Osteoblast (primary cell): ENCODE data around the gene VAV3. TPM values are rescaled to one million over a fixed set of nuclear protein-coding genes. Genes with fewer than 3 reads are reported as not detected.
"Not testable (repeated sequence)": the region's sequence is repeated elsewhere in the genome, so short reads cannot be mapped to it uniquely, and the experiment has no call there.

ENCODE experiments used
- DNase-seq: peaks from one replicate; pipeline ENCODE4 v3.0.0; 2011; ENCODE audit warnings: low spot score, mixed read lengths; ENCODE audit not compliant: insufficient read length; ENCODE audit errors: missing footprints
- H2AFZ ChIP-seq: 2 replicates; pipeline ENCODE4 v1.6.0; 2011; ENCODE audit warnings: mild to moderate bottlenecking, low read length
- H3K27ac ChIP-seq: 2 replicates; pipeline ENCODE4 v1.5.1; 2011; ENCODE audit warnings: mild to moderate bottlenecking, low read depth, low read length, moderate library complexity
- H3K27me3 ChIP-seq: 2 replicates; pipeline ENCODE4 v1.6.0; 2012; ENCODE audit warnings: mild to moderate bottlenecking, control low read depth, inconsistent platforms, low read length, moderate library complexity; ENCODE audit not compliant: insufficient read depth
- H3K36me3 ChIP-seq: 2 replicates; pipeline ENCODE4 v1.5.1; 2011; ENCODE audit warnings: mild to moderate bottlenecking, low read length, control low read depth, moderate library complexity; ENCODE audit not compliant: insufficient read depth
- H3K4me1 ChIP-seq: 2 replicates; pipeline ENCODE4 v1.5.1; 2011; ENCODE audit warnings: mild to moderate bottlenecking, low read length, control low read depth, moderate library complexity; ENCODE audit not compliant: insufficient read depth
- H3K4me2 ChIP-seq: 2 replicates; pipeline ENCODE4 v1.6.0; 2011; ENCODE audit warnings: mild to moderate bottlenecking, low read length; ENCODE audit not compliant: insufficient read depth
- H3K4me3 ChIP-seq: fragments of 200-600 bp; sonication (generic); 3 replicates; pipeline ENCODE4 v1.5.1; 2012; ENCODE audit warnings: mild to moderate bottlenecking, low read length, inconsistent platforms; ENCODE audit not compliant: insufficient read depth
- H3K79me2 ChIP-seq: 2 replicates; pipeline ENCODE4 v1.6.0; 2012; ENCODE audit warnings: mild to moderate bottlenecking, low read length, control low read depth, inconsistent platforms; ENCODE audit not compliant: insufficient read depth
- H3K9me3 ChIP-seq: 2 replicates; pipeline ENCODE4 v1.5.1; 2011; ENCODE audit warnings: low read depth, low read length, control low read depth
- H4K20me1 ChIP-seq: 2 replicates; pipeline ENCODE4 v1.6.0; 2012; ENCODE audit warnings: mild to moderate bottlenecking, low read length, control low read depth; ENCODE audit not compliant: insufficient read depth
- CTCF ChIP-seq: IDR thresholded peaks from 2 replicates; pipeline ENCODE4 v1.5.1; 2011; ENCODE audit warnings: mild to moderate bottlenecking, low read depth, low read length, moderate library complexity; ENCODE audit errors: extremely low read depth
- total RNA-seq: library from RNA; depleted of rRNA; stranded (reverse); fragments of >200 nt; gene quantifications from 2 replicates; pipeline ENCODE4 v1.2.3, GENCODE V29; 2012

VAV3 gene
- total RNA-seq, 1 donor = 0.72 TPM

- Histone ChIP-seq H3K36me3 (no peaks in the 10 kb centered on the region), H3K4me2 (no peak overlapping the region), H2AFZ (no peak overlapping the region), H3K79me2 (no peaks in the 10 kb centered on the region), H3K27me3 (no peaks in the 10 kb centered on the region), H4K20me1 (no peaks in the 10 kb centered on the region), H3K9me3 (no peaks in the 10 kb centered on the region), H3K4me1 (no peaks in the 10 kb centered on the region), H3K27ac (no peak overlapping the region), H3K4me3 (no peak overlapping the region)
- TF ChIP-seq CTCF = no peak
- no peak for DNase-seq
Observed at GRCh38 chr1:107706182-107706581, 258.8 kb downstream of the VAV3 start.

GRCh38 chr1:107704911-107705310 is 260.1 kb downstream of the VAV3 start:
- H3K79me2 ChIP-seq = no peaks in the 10 kb centered on the region
- no peak for TF ChIP-seq CTCF
- no peak for DNase-seq
- H3K4me2 ChIP-seq = no peak overlapping the region
- no peaks in the 10 kb centered on the region for H3K9me3 ChIP-seq
- H3K36me3 ChIP-seq = no peaks in the 10 kb centered on the region
- no peak overlapping the region for H2AFZ ChIP-seq
- no peaks in the 10 kb centered on the region for H4K20me1 ChIP-seq
- H3K4me1 ChIP-seq = no peaks in the 10 kb centered on the region
- H3K4me3 ChIP-seq = no peak overlapping the region
- no peaks in the 10 kb centered on the region for H3K27me3 ChIP-seq
- no peak overlapping the region for H3K27ac ChIP-seq

DNA sequence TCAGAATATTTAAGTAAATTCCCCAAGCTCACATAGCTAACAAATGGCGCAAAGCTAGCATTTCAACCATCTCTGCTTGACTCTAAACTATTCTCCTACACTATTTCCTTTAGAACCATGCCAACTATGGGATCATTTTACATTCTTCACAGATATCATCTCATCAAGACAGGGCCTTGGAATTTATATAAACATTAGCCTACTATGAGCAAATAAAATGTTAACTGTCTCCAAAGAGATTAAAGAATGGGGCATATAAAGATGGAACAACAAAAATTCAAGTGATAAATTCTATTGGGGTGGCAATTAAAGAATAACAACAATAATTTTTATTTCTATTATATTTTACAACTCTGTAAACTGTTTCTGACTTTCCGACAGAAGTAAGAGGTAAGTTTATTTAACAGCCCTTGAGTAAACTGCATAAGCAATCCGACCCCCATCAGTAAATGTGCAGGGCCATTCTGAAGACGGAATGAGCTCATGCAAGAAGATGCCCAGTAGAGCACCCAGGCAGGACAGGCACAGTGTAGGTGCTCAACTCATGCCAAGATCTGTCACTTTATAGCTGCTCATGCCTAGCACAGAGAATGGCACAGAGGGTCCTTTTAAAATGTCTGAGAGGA is 261.9 kb downstream of the VAV3 start:
- Histone ChIP-seq H4K20me1 (no peaks in the 10 kb centered on the region), H3K27ac (no peak overlapping the region), H3K27me3 (no peaks in the 10 kb centered on the region), H3K36me3 (no peaks in the 10 kb centered on the region), H2AFZ (no peak overlapping the region), H3K4me1 (no peaks in the 10 kb centered on the region), H3K4me3 (no peak overlapping the region), H3K9me3 (no peaks in the 10 kb centered on the region), H3K79me2 (no peaks in the 10 kb centered on the region), H3K4me2 (no peak overlapping the region)
- TF ChIP-seq CTCF = no peak
- no peak for DNase-seq

GRCh38 chr1:107700651-107701050 is 264.3 kb downstream of the VAV3 start:
- H3K4me2 ChIP-seq, H4K20me1 ChIP-seq, H3K79me2 ChIP-seq, H2AFZ ChIP-seq, H3K36me3 ChIP-seq, H3K27me3 ChIP-seq, H3K27ac ChIP-seq, H3K9me3 ChIP-seq, H3K4me3 ChIP-seq, DNase-seq, H3K4me1 ChIP-seq: not testable (repeated sequence)
